ENCODE measurements around the gene AHSA1.

GRCh38 chr14:77469067-77469505 is 11.2 kb downstream of the AHSA1 start:
- TF ChIP-seq CTCF (IDR thresholded peaks at IDR 0.05) (no peak), POLR2A (IDR thresholded peaks at IDR 0.05) (no peak), EP300 (IDR thresholded peaks at IDR 0.05) (no peak), POLR2AphosphoS5 (IDR thresholded peaks at IDR 0.05) (no peak)

Measured in sigmoid colon (tissue), 4 donors.